Upper lobe of right lung (tissue), 1 donor: ENCODE data around the gene DUS2. TPM values are rescaled to one million over a fixed set of nuclear protein-coding genes. Genes with fewer than 3 reads are reported as not detected.

Experiments used
- ATAC-seq: fragments of 200-7000 bp; cut with Tn5 transposase; one replicate; pipeline ENCODE4 v1.9.1; 2020; ENCODE audit warnings: mild to moderate bottlenecking, moderate library complexity
- DNase-seq: peaks from one replicate; pipeline ENCODE4 v3.0.0-alpha.2; 2020
- H3K27ac ChIP-seq: fragments of 200-600 bp; one replicate; pipeline ENCODE4 v1.8.0; 2022
- H3K27me3 ChIP-seq: fragments of 200-600 bp; one replicate; pipeline ENCODE4 v1.8.0; 2022; ENCODE audit warnings: mild to moderate bottlenecking
- H3K36me3 ChIP-seq: fragments of 200-600 bp; one replicate; pipeline ENCODE4 v1.8.0; 2022
- H3K4me1 ChIP-seq: fragments of 200-600 bp; one replicate; pipeline ENCODE4 v1.8.0; 2022
- H3K4me3 ChIP-seq: fragments of 200-600 bp; one replicate; pipeline ENCODE4 v1.8.0; 2022; ENCODE audit warnings: mild to moderate bottlenecking
- H3K9me3 ChIP-seq: fragments of 200-600 bp; one replicate; pipeline ENCODE4 v1.8.0; 2022
- CTCF ChIP-seq: fragments of 200-600 bp; IDR thresholded peaks from one replicate; pipeline ENCODE4 v1.8.0; 2022; ENCODE audit warnings: antibody characterized with exemption
- intact Hi-C: fragments of 100-400 bp; cut with DNase I; formaldehyde crosslinking; loops from one replicate; pipeline ENCODE4 v1.11.0; 2022
- total RNA-seq: library from RNA; stranded (reverse); fragmentation: NEBNext Ultra II Directional; extraction: Animal tissue kit (Norgen Biotek cat#: 25700); gene quantifications from one replicate; pipeline ENCODE4 v1.2.1, GENCODE V29; 2021
- donor health status: DM: no; HTN: yes; CAD: no; lungs with severe emphysema.

The DUS2 gene
- total RNA-seq, 1 donor from 2014 or later, result 11.2 TPM

GRCh38 chr16:68078701-68079375 is 55.8 kb downstream of the DUS2 start:
- H3K9me3 ChIP-seq, result no peaks in the 10 kb centered on the region
- ATAC-seq, result no peak
- H3K27ac ChIP-seq, result peak overlapping the region; percentile 85
- intact Hi-C loops, result no loop called here
- H3K4me1 ChIP-seq, result peaks cover 62% of the 10 kb centered on the region
- no peak for DNase-seq
- TF ChIP-seq CTCF, result no peak
- H3K4me3 ChIP-seq, result no peak overlapping the region
- H3K36me3 ChIP-seq, result peaks cover 29% of the 10 kb centered on the region
- H3K27me3 ChIP-seq, result no peaks in the 10 kb centered on the region

- intact Hi-C loops, result no loop called here
- peaks cover 29% of the 10 kb centered on the region for H3K36me3 ChIP-seq
These were observed 56.2 kb downstream of the DUS2 start for GRCh38 chr16:68079376-68079625.

GRCh38 chr16:68079626-68080344 is 56.7 kb downstream of the DUS2 start:
- H3K9me3 ChIP-seq, result no peaks in the 10 kb centered on the region
- no peak for TF ChIP-seq CTCF
- peaks cover 67% of the 10 kb centered on the region for H3K4me1 ChIP-seq
- H3K27me3 ChIP-seq, result no peaks in the 10 kb centered on the region
- H3K36me3 ChIP-seq, result peaks cover 29% of the 10 kb centered on the region
- ATAC-seq, result peak; percentile 73
- peak overlapping the region; percentile 85 for H3K27ac ChIP-seq
- intact Hi-C loops, result loop anchor here (10.0 kb wide), 1 partner anchor 155 kb away; the partner anchor contains the start of gene ESRP2
- peak overlapping the region; percentile 5 for H3K4me3 ChIP-seq
- DNase-seq, result peak; percentile 88

More at GRCh38 chr16:68079376-68079625, 56.2 kb downstream of the DUS2 start:
- H3K27ac ChIP-seq, result peak overlapping the region; percentile 85
- H3K4me3 ChIP-seq, result no peak overlapping the region
- TF ChIP-seq CTCF, result no peak
- DNase-seq (no peak), ATAC-seq (no peak)
- H3K9me3 ChIP-seq, result no peaks in the 10 kb centered on the region
- no peaks in the 10 kb centered on the region for H3K27me3 ChIP-seq
- H3K4me1 ChIP-seq, result peaks cover 66% of the 10 kb centered on the region

- no peak for TF ChIP-seq CTCF
- H3K4me1 ChIP-seq, result peaks cover 70% of the 10 kb centered on the region
- no peak for DNase-seq
- no peaks in the 10 kb centered on the region for H3K27me3 ChIP-seq
- H3K4me3 ChIP-seq, result no peak overlapping the region
- intact Hi-C loops, result loop anchor here (10.0 kb wide), 1 partner anchor 153 kb away; the partner anchor contains the start of gene ESRP2
- ATAC-seq, result no peak
- H3K9me3 ChIP-seq, result no peaks in the 10 kb centered on the region
- peak overlapping the region; percentile 44 for H3K27ac ChIP-seq
- H3K36me3 ChIP-seq, result peaks cover 17% of the 10 kb centered on the region
These were observed 59.0 kb downstream of the DUS2 start for GRCh38 chr16:68081861-68082628.

- TF ChIP-seq CTCF, result no peak
- Histone ChIP-seq H3K9me3 (no peaks in the 10 kb centered on the region), H3K4me1 (peaks cover 74% of the 10 kb centered on the region), H3K4me3 (no peak overlapping the region), H3K27ac (peak overlapping the region; percentile 44), H3K36me3 (peaks cover 10% of the 10 kb centered on the region), H3K27me3 (no peaks in the 10 kb centered on the region)
- DNase-seq (no peak), ATAC-seq (no peak)
- intact Hi-C loops, result loop anchor here (10.0 kb wide), 1 partner anchor 152 kb away; the partner anchor contains the start of gene ESRP2
These were observed 59.6 kb downstream of the DUS2 start for GRCh38 chr16:68082629-68083238.
